Duodenal mucosa (tissue), 2 donors: ENCODE measurements around the gene SMARCD3.

Experiments
- H3K27ac ChIP-seq: one replicate; pipeline ENCODE4 v1.7.0; 2013; ENCODE audit warnings: low read depth, low read length
- H3K27me3 ChIP-seq, 2 donors: one replicate each; pipeline ENCODE4 v1.7.0; 2013; ENCODE audit warnings: low read length in 2 of 2, control low read depth in 1 of 2; ENCODE audit not compliant: insufficient read depth in 2 of 2, control insufficient read depth in 1 of 2
- H3K36me3 ChIP-seq, 2 donors: one replicate each; pipeline ENCODE4 v1.7.0; 2013; ENCODE audit warnings: low read length in 2 of 2, control low read depth in 1 of 2; ENCODE audit not compliant: insufficient read depth in 2 of 2, control insufficient read depth in 1 of 2
- H3K4me1 ChIP-seq, 2 donors: one replicate each; pipeline ENCODE4 v1.7.0; 2013; ENCODE audit warnings: low read length in 2 of 2, control low read depth in 1 of 2; ENCODE audit not compliant: insufficient read depth in 2 of 2, control insufficient read depth in 1 of 2
- H3K4me3 ChIP-seq, 2 donors: one replicate each; pipeline ENCODE4 v1.7.0; 2013; ENCODE audit warnings: low read length in 2 of 2, low read depth in 1 of 2
- H3K9ac ChIP-seq, 2 donors: one replicate each; pipeline ENCODE4 v1.7.0; 2013; ENCODE audit warnings: low read length in 2 of 2, low read depth in 1 of 2
- H3K9me3 ChIP-seq, 2 donors: one replicate each; pipeline ENCODE4 v1.7.0; 2013; ENCODE audit warnings: low read length in 2 of 2, control low read depth in 1 of 2; ENCODE audit not compliant: control insufficient read depth in 1 of 2

SMARCD3 gene

DNA sequence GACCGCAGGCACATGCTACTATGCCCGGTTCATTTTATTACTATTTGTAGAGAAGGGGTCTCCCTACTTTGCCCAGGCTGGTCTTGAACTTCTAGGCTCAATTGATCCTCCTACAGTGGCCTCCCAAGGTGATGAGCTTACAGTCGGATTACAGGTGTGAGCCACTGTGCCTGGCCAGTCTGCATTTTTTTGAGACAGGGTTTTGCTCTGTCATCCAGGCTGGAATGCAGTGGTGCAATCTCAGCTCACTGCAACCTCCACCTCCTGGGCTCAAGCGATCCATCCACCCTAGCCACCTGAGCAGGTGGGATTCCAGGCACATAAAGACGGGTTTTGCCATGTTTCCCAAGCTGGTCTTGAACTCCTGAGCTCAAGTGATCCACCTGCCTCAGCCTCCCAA, 35.9 kb downstream of the SMARCD3 start:
- H3K4me1 ChIP-seq, result no peaks in the 10 kb centered on the region
- no peak overlapping the region for H3K9ac ChIP-seq
- peaks cover 19 to 41% of the 10 kb centered on the region in 2 donors for H3K36me3 ChIP-seq
- no peaks in the 10 kb centered on the region for H3K9me3 ChIP-seq
- H3K27me3 ChIP-seq, result no peaks in the 10 kb centered on the region
- H3K4me3 ChIP-seq, result no peak overlapping the region
- H3K27ac ChIP-seq, result no peak overlapping the region

DNA sequence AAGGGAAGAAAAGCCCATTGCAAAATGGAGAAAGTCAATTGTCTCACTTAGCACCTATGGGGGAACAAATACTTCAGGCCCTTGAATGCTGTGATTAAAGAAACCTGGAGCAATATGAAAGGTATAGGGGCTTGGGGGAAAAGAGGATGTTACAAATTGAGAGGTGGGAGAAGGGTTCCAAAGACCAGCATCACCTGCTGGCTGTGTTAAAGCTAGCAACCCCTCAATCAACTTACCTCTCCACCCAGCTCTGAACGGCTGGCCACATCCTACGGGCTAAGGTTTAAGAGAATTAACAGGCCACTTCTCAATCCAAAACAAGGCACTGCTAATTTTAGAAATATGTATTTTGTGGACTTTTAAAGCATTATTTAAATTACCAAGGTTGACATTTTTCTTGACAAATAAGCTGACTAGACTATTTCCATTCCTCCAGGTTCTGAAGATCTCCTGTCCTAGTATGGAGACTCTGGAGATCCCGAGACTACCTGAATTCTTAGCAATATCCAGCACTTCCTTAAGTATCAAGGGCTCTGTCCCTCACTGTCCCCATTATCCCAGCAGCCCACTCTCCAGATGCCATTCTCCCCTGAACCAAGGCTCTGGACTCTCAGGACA, 37.2 kb downstream of the SMARCD3 start:
- H3K4me1 ChIP-seq, result no peaks in the 10 kb centered on the region
- no peak overlapping the region for H3K27ac ChIP-seq
- H3K4me3 ChIP-seq, result no peak overlapping the region
- no peaks in the 10 kb centered on the region for H3K9me3 ChIP-seq
- H3K27me3 ChIP-seq, result peaks cover 0 to 3% of the 10 kb centered on the region in 2 donors
- H3K36me3 ChIP-seq, result peaks cover 18 to 32% of the 10 kb centered on the region in 2 donors
- H3K9ac ChIP-seq, result no peak overlapping the region

DNA sequence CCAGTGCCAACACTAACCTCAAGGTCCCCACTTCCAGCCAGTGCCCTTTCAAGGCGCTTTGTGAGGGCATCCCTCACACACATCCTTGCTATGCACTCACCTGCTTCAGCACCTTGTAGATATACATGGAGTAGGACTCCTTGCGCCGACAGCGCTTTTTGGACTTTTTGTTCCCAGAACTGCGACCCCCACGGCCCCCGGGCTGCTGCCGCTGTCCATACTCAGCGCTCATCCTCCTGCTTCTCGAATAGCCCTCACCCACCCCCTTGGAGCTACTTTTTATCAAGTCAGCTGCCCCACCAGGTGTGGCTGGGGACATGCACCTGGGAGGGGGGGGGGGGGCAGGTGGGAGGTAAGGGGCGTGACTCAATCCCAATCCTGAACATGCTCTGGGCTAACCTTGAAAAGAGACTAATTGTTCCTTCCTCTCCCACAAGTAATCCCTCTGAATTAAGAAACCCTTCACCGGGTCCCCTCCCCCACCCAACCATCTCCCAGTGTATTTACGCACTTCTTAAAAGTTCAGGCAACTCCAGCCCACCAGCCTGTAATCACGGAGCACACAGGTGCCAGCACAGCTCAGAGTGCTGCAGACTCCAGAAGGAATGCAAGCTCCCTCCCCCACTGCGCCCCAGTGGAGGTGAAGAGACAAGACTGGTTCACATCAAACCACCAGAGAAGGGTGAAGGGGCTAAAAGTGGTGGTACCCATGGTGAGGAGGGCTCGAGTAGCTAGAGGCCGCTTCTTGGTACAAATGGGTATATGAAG, 38.2 kb downstream of the SMARCD3 start, which contains the start of gene H2BK1:
Gene H2BK1, minus strand, starts transcription at position 402 of the 768 bp plus-strand sequence. Its CDS starts 170 bp downstream, at position 232.
- no peak within 1 kb of the TSS for H3K27ac ChIP-seq
- peaks cover 11 to 23% of the 10 kb centered on the region in 2 donors for H3K36me3 ChIP-seq
- no peak within 1 kb of the TSS for H3K9ac ChIP-seq
- no peak within 1 kb of the TSS for H3K4me3 ChIP-seq
- H3K9me3 ChIP-seq, result no peaks in the 10 kb centered on the region
- H3K27me3 ChIP-seq, result peaks cover 3 to 8% of the 10 kb centered on the region in 2 donors
- no peaks in the 10 kb centered on the region for H3K4me1 ChIP-seq

DNA sequence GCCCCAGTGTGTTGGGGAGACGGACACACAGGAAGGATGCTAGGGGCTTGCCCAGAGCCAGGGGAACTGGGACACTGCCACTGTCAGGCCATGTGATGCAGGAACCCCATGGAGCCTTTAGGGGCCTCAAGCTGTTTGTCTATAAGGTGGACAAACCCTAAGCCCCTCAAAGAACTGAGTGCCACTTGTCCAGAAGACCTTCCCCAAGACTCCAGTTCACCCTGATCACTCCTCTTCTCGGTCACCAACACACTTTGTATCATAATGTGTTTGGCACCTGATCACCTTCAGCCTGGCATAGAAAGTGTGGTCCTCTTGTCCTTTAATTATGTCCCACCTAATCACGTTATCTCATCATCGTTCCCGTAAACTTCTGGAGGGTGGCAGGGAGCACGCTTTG, 38.9 kb downstream of the SMARCD3 start:
- H3K27me3 ChIP-seq, result peaks cover 8 to 12% of the 10 kb centered on the region in 2 donors
- H3K4me1 ChIP-seq, result no peaks in the 10 kb centered on the region
- no peak overlapping the region for H3K27ac ChIP-seq
- H3K9me3 ChIP-seq, result no peaks in the 10 kb centered on the region
- H3K9ac ChIP-seq, result no peak overlapping the region
- no peak overlapping the region for H3K4me3 ChIP-seq
- peaks cover 11 to 17% of the 10 kb centered on the region in 2 donors for H3K36me3 ChIP-seq

DNA sequence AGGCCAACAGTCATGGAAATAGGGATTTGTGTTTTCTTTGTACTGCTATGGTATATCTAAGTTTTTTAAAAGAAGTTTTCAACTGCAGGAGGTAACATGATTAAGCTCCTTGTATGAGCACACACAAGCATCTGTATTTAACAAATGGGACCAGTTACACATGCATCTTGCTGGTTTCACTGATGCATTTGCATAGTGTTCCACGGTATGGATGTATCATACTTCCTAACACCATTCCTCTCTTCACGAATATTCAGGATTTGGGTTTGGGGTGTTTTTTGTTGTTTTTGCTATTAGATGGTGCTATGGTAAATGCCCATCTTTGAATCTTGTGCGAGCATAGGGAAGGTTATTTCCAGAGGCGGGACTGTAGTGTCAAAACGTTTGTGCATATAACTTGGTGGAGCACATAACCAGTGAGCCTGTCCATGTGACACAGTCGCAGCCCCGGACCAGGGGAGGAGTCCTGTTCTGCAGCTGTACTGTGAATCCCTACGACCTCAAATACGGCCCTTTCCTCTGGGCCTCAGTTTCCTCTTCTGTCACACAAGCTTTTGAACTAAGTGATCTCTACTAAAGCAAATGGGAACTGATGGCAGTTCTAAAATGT, 40.1 kb downstream of the SMARCD3 start:
- H3K36me3 ChIP-seq, result peaks cover 0 to 6% of the 10 kb centered on the region in 2 donors
- no peak overlapping the region for H3K9ac ChIP-seq
- no peaks in the 10 kb centered on the region for H3K9me3 ChIP-seq
- H3K27me3 ChIP-seq, result peaks cover 9 to 12% of the 10 kb centered on the region in 2 donors
- H3K4me3 ChIP-seq, result no peak overlapping the region
- no peaks in the 10 kb centered on the region for H3K4me1 ChIP-seq
- no peak overlapping the region for H3K27ac ChIP-seq

DNA sequence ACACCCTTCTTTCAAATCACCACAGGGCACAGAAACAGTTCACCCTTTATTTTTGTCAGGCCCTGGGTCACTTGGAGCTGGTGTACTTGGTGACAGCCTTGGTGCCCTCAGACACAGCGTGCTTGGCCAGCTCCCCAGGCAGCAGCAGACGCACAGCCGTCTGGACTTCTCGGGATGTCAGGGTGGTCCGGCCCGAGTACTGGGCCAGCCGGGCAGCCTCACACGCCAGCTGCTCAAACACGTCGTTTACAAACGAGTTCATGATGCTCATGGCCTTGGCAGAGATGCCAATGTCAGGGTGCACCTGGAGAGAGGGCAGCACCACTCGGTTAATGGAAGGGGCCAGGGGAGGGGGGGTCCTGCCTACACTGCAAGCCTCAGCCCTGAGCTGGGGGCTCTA, 40.7 kb downstream of the SMARCD3 start:
- Histone ChIP-seq H3K9me3 (no peaks in the 10 kb centered on the region), H3K9ac (no peak overlapping the region), H3K27me3 (peaks cover 9 to 12% of the 10 kb centered on the region in 2 donors), H3K36me3 (peaks cover 0 to under 1% of the 10 kb centered on the region in 2 donors), H3K4me1 (no peaks in the 10 kb centered on the region), H3K4me3 (no peak overlapping the region), H3K27ac (no peak overlapping the region)

DNA sequence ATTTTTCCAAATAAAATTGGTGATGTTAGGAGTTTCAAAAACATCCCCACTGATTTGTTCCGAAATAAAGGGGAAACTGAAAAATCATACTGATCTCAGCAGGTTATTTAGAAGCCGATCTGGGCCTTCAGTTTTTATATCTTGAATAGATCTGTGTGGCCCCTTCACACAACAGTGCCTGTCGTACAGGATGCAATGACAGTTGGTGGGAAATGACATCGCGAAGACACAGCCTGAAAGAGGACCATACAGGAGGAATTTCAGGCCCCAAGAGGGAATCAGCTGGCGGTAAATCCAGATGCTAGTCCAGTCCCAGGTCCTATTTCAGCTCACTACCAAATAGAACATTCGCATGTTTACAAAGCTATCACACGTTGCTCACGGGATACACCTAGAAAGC, 41.2 kb downstream of the SMARCD3 start:
- H3K9me3 ChIP-seq, result no peaks in the 10 kb centered on the region
- H3K36me3 ChIP-seq, result no peaks in the 10 kb centered on the region
- no peak overlapping the region for H3K4me3 ChIP-seq
- H3K27me3 ChIP-seq, result peaks cover 9 to 12% of the 10 kb centered on the region in 2 donors
- no peak overlapping the region for H3K9ac ChIP-seq
- no peak overlapping the region for H3K27ac ChIP-seq
- H3K4me1 ChIP-seq, result no peaks in the 10 kb centered on the region

DNA sequence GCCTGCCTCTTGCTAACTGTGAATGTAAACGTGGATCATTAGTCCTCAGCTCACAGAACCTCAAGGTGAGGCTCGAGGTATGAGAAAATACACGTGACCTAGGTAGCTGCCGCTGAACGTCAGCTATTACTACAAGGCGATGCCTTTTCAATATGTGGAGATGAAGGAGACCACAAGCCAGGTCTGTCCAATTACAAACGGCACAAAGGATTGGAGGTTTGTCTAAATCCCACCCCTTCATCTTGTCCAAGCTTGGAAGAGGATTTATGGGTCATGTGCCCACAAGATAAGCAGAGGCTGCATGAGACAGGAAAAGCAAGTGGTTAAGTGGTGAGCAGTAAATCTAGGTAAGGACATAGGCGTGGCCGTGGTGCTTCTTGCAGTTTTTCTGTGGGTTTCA, 41.6 kb downstream of the SMARCD3 start:
- Histone ChIP-seq H3K36me3 (no peaks in the 10 kb centered on the region), H3K27ac (no peak overlapping the region), H3K4me1 (no peaks in the 10 kb centered on the region), H3K9ac (no peak overlapping the region), H3K9me3 (no peaks in the 10 kb centered on the region), H3K27me3 (peaks cover 9 to 12% of the 10 kb centered on the region in 2 donors), H3K4me3 (no peak overlapping the region)

DNA sequence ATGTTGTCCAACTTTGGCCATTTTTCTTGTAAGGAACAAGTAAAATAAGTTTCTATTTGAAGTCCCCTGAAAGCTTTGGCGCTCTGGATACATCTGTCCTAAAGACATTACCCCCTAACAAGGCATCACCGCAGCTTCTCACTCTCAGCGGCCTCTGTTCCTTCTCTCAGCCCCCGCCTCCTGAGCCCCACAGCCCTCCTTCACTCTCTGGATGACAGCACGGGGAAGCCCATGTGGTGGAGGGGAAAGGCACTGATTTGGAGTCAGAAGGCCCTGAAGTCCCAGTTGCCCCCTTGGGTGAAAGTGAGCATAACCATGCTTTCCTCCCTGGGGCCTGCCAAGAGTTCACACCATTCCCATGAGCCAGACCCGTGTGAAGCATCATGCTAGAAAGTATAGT, 42.8 kb downstream of the SMARCD3 start:
- Histone ChIP-seq H3K9me3 (no peaks in the 10 kb centered on the region), H3K36me3 (no peaks in the 10 kb centered on the region), H3K27me3 (peaks cover 9 to 12% of the 10 kb centered on the region in 2 donors), H3K27ac (no peak overlapping the region), H3K4me1 (no peaks in the 10 kb centered on the region), H3K4me3 (no peak overlapping the region), H3K9ac (no peak overlapping the region)

DNA sequence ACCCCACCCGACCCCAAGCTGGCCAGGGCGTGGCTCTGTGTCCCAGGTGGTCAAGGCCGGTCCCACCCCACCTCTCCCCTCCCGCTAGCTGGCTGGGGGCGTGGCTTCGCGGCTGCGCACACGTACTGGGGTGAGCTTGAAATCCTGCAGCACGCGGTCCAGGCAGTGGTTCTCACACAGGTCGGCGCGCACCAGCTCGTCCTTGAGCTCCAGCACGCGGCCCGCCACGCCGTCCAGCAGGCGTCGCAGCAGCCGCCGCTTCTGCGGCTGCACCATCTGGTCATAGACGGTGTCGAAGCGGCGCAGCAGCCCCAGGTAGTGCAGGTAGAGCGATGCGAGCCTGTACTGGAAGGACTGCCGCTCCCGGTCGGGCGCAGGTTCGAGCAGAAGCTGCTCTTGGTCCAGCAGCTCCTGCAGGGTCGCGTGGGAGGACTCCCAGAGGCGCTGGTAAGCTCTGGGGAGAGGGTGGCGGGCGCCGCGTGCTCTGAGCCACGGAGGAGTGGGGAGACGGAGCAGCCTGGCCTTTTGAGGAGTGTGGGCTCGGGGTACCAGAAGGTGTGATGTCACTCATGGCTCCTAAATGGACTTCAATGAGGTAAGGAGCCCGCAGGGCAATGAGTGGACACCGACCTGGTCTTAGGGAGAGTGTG, 44.0 kb downstream of the SMARCD3 start:
- no peaks in the 10 kb centered on the region for H3K9me3 ChIP-seq
- H3K36me3 ChIP-seq, result no peaks in the 10 kb centered on the region
- no peak overlapping the region for H3K27ac ChIP-seq
- H3K4me1 ChIP-seq, result no peaks in the 10 kb centered on the region
- H3K4me3 ChIP-seq, result no peak overlapping the region
- no peak overlapping the region for H3K9ac ChIP-seq
- H3K27me3 ChIP-seq, result peaks cover 9 to 12% of the 10 kb centered on the region in 2 donors
